Activated CD4-positive, alpha-beta T cell treated with anti-CD3 and anti-CD28 coated beads for 36 hours (primary cell): Measurements from ENCODE around the gene RBM6. TPM values are rescaled to one million over a fixed set of nuclear protein-coding genes. Genes with fewer than 3 reads are reported as not detected.

Experiments used
- ATAC-seq: fragments of 200-7000 bp; cut with Tn5 transposase; one replicate; pipeline ENCODE4 v1.10.0; 2021; ENCODE audit warnings: mild to moderate bottlenecking, moderate library complexity
- CTCF ChIA-PET: fragments of 350-600 bp; sonication (Branson Sonifier 250); formaldehyde crosslinking; loops from one replicate; lab custom pipeline; 2021; ENCODE audit warnings: antibody characterized with exemption; lab: Charles Lee
- POLR2A ChIA-PET: fragments of 350-600 bp; sonication (Branson Sonifier 250); formaldehyde crosslinking; loops from one replicate; lab custom pipeline; 2021; ENCODE audit warnings: antibody characterized with exemption, inconsistent platforms; lab: Charles Lee
- DNase-seq: peaks from one replicate; pipeline ENCODE4 v3.0.0-alpha.2; 2020
- H3K27ac Mint-ChIP-seq: one replicate; pipeline ENCODE4 v1.8.0; 2021; ENCODE audit warnings: mixed read lengths
- H3K27me3 Mint-ChIP-seq: one replicate; pipeline ENCODE4 v1.8.0; 2021; ENCODE audit warnings: mixed read lengths
- H3K36me3 Mint-ChIP-seq: one replicate; pipeline ENCODE4 v1.8.0; 2021; ENCODE audit warnings: low read depth, mixed read lengths
- H3K4me1 Mint-ChIP-seq: one replicate; pipeline ENCODE4 v1.8.0; 2021; ENCODE audit warnings: mixed read lengths
- H3K4me3 Mint-ChIP-seq: one replicate; pipeline ENCODE4 v1.8.0; 2021; ENCODE audit warnings: mild to moderate bottlenecking, moderate library complexity, mixed read lengths
- H3K9me3 Mint-ChIP-seq: one replicate; pipeline ENCODE4 v1.8.0; 2021; ENCODE audit warnings: low read depth, mixed read lengths
- intact Hi-C, 2 experiments: fragments of 100-400 bp; cut with DNase I in 1 of 2; cut with micrococcal nuclease in 1 of 2; formaldehyde crosslinking; loops; one replicate each; pipeline versions ENCODE4 v1.14.2 to v1.15.1; 2022 to 2024; cut with DNase I, micrococcal nuclease
- total RNA-seq, 2 experiments: library from RNA; stranded (reverse); gene quantifications; one replicate each; pipeline ENCODE4 v1.2.3, GENCODE V29; 2021

The RBM6 gene
- total RNA-seq, 2 experiments from 2014 or later = 69.3 to 75.1 TPM

DNA sequence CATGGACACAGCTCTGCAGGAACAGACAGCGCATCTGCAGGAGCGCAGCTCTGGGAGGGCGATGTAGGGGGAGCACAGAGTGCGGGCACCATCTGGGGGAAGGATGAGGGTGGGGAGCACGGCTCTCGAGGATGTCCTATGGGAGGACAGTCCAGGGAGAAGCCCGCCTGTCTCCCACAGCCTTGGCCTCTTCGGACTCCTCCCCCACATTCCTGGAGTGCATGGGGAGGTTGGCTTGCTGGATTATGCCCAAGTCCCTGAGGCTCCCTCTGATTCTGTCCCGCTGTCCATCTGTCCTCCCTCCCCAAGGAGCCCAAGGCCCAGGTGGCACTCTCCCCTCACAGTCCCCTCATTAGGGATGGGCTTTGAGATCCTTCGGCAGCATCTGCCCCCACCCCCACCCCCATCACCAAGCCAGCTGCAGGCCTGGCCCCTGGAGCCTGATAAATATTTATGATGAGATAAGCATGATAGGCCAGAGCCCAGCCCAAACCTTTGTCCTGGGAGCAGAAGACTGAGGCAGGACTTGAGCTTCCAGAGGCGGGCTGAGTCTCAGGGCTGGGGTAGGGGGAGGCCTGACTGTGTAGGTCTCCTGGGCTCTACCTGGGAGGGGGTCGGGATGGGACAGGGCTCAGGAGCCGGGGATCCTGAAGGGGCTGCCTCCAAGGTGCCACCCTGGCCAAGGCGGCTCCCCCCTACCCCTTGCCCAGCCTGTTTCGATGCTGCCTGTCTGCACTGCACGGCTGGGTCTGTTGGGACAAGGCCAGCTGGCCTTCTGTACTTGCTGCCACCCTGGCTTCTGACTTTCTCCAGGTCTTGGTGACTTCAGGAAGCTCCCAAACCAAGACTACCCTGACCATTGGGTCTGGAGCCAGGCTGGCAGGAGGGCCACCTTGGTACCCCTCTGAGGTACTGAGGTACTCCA, 186.6 kb downstream of the RBM6 start:
- no peaks in the 10 kb centered on the region for H3K4me1 Mint-ChIP-seq
- no peaks in the 10 kb centered on the region for H3K27me3 Mint-ChIP-seq
- H3K9me3 Mint-ChIP-seq = no peaks in the 10 kb centered on the region
- DNase-seq = no peak
- no peaks in the 10 kb centered on the region for H3K36me3 Mint-ChIP-seq
- intact Hi-C loops = no loop called here
- no peak overlapping the region for H3K27ac Mint-ChIP-seq
- ATAC-seq = no peak
- ChIA-PET POLR2A (no interaction called here), CTCF (interaction anchor here (0.5 to 1.7 kb wide), 4 partner anchors 12 to 636 kb away, joined by 3 to 5 read pairs (median 4); no protein-coding TSS in a partner anchor)
- no peak overlapping the region for H3K4me3 Mint-ChIP-seq

Other genes starting within 250 kb of the RBM6 start
- gene AMIGO3, start 220.5 kb upstream of the RBM6 start, total RNA-seq = under 1 TPM in 1 of 2 experiments, not detected in 1; 0.07 TPM
- 10 to 100 TPM; 21.0 to 32.1 TPM for gene GMPPB, start 216.2 kb upstream of the RBM6 start, total RNA-seq
- gene IP6K1, start 153.6 kb upstream of the RBM6 start, total RNA-seq = 10 to 100 TPM; 29.1 to 31.0 TPM
- under 1 TPM in 1 of 2 experiments, not detected in 1; 0.32 TPM for gene CDHR4, start 140.3 kb upstream of the RBM6 start, total RNA-seq
- under 1 TPM; 0.50 to 0.70 TPM for gene INKA1, start 136.9 kb upstream of the RBM6 start, total RNA-seq
- gene UBA7, start 126.2 kb upstream of the RBM6 start, total RNA-seq = 10 to 100 TPM; 85.5 to 85.7 TPM
- gene TRAIP, start 83.6 kb upstream of the RBM6 start, total RNA-seq = 10 to 100 TPM; 25.1 to 28.1 TPM
- gene CAMKV, start 70.2 kb upstream of the RBM6 start, total RNA-seq = 1 to 10 TPM; 1.1 to 1.3 TPM
- 1 to 10 TPM in 1 of 2 experiments, under 1 TPM in 1; 0.86 to 1.2 TPM for gene MST1R, start 36.3 kb upstream of the RBM6 start, total RNA-seq
- gene MON1A, start 10.3 kb upstream of the RBM6 start, total RNA-seq = 1 to 10 TPM; 7.5 to 8.3 TPM
- 100 to 1,000 TPM; 118 to 131 TPM for gene RBM5, start 148.8 kb downstream of the RBM6 start, total RNA-seq
- gene SEMA3F, start 215.2 kb downstream of the RBM6 start, total RNA-seq = under 1 TPM; 0.25 to 0.46 TPM